NCI-H1694 treated with DMSO at 0.1 percent for 48 hours (cell line): ENCODE data around the gene UBR4.

Experiments
- DNase-seq: peaks from one replicate; lab custom pipeline; 2025; lab: John Stamatoyannopoulos, UW

Gene UBR4

GRCh38 chr1:19057182-19057779, 152.8 kb downstream of the UBR4 start:
- DNase-seq = no peak

- DNase-seq = no peak
Observed at GRCh38 chr1:19055701-19056100, 154.4 kb downstream of the UBR4 start.

- no peak for DNase-seq
Observed at GRCh38 chr1:19055001-19055400, 155.1 kb downstream of the UBR4 start.

DNA sequence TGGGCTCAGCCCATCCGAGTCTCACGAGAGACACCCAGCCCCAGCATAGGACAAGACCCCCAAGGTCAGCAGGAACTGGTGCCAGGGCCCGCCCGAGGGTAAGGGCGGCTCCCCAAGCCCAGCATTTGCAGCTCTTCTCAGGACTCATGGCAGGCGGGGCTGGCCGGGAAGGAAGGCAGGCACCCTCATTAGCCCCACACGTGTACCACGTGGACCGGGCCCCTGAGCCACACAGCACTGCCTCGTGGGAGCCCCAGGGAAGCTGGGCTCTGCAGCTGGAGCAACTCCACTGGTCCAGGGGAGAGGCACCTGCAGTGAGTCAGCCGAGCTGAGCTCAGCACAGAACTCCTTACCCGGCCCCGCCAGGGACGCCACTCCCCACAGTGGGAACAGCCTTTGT, 155.8 kb downstream of the UBR4 start:
- DNase-seq = no peak

GRCh38 chr1:19053486-19053885, 156.6 kb downstream of the UBR4 start:
- no peak for DNase-seq

- DNase-seq = no peak
Observed at GRCh38 chr1:19049798-19050197, 160.3 kb downstream of the UBR4 start.

DNA sequence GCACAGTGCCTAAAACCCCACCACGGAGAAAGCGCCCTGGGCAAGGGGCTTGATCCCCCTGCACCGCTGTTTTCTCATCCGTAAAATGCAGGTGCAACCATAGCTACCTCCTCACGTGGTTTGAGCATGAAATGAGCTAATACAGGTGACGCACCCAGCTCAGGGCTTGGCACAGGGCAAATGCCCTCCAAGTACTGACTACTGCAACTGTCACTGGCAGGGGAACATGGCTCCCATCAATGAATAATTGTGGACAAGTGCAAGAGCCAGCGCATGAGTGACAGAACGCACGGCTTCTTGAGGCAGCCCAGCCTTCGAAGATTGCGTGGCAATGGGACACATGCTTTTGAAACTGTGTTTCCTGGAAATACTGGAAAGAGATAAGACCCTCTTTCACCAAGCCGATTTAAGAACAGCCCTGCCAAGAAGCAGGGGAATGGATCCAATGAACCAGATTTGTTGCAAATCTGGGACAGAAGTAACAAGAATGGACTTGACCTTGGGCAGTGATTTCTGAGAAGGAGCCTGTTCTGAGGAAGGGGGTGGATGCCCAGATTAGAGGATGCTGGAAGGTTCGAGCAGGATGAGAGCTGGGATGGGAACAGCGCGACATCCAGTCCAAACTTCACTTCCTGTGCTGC, 160.8 kb downstream of the UBR4 start:
- no peak for DNase-seq

GRCh38 chr1:19046972-19047731, 162.9 kb downstream of the UBR4 start:
- no peak for DNase-seq

DNA sequence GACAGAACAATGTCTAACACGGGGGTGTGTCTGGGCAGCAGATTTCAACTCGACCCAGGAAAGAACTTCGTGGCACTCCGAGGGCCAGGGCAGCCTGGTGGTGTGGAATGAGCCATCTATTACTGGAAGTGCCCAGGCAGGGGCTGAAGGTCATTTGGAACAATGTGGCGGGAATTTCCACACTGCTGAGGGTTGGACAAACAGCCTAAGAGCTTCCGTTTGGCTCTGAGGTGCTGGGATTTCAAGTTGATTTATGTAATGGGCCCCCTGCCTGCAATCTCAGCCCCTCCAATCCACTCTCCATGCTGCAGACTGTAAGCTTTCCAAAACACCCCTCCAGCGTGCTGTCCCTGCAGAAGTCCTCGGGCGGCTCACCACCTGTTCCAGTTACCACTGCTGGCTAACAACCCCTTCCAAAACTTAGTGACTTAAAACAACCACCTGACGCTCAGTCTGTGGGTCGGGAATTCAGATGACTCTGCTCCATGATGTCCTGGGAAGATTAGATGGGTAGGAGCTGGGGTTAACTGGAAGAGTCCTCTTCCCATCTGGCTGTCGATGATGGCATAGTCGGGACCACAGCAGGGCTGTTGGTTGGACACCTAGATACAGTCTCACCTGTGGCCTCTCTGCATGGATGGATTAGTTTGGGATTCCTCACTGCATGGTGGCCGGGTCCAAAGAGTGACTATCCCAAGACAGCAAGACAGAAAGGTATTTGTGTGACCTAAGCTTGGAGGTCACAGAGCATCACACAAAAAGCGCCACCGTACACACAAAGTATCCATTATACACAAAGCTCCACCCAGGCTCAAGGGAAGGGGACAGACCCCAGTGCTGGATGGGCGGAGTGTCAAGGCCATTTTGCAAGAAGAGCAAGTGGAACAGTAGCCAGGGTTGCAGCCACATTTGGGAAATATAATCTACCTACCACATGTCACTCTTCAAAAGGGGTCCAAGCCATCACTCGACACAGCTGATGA, 163.9 kb downstream of the UBR4 start:
- DNase-seq = no peak

DNA sequence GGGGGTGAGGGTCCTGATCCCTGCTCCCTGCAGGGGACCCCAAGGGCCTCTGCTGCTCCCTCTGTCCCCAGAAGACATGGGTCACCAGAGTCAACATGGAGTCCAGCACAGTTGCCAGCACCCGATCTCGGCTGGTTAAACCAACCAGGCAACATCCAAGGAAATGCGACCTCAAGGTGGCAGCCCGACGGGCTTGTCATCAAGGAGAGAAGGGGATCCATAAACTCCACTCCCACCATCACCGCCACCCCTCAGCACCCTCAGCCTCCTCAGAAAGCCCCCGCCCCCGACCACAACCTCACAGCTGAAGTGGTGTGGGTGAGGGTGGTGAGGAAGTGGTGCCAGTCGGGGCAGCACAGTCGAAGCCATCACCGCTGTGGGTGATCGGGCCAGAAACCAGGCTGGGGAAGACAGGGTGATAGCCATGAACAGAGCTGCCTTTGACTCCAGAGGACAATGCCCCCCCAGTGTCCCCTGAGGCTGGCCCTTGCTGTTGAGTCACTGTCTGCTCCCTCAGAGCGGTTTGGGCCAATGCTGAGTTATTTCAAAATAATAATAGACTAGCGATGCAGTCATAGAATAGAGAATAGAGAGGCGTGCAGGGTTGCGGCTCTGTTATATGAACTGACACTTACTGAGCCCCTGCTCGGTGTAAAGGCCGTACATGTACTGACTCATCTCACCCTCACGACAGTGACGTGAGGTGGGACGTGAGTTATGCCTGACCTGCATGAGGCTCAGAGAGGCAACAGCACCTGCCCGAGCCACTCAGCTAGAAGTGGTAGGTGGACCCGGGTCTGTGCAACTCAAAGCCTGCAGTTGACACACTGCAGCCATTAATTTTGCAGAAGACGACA, 164.9 kb downstream of the UBR4 start:
- DNase-seq = no peak

DNA sequence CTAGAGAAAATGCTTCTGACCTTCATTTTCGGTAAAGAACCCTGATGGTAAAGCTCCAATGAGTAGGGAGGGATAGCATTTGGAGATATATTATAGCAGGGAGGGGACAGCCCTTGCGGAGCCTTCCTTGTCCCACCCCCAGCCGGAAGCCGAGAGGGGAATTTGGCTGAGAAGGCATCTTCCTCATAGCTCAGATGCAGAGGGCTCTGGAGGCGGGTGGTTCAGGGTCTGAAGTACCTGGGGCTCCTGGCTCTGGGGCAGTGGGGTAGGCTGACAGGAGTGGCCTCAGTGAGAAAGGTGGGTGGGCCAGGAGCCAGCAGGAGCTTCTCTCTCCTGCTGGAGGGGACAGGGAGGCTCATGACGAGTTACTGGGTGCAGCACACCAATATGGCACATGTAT, 165.6 kb downstream of the UBR4 start:
- DNase-seq = no peak

DNA sequence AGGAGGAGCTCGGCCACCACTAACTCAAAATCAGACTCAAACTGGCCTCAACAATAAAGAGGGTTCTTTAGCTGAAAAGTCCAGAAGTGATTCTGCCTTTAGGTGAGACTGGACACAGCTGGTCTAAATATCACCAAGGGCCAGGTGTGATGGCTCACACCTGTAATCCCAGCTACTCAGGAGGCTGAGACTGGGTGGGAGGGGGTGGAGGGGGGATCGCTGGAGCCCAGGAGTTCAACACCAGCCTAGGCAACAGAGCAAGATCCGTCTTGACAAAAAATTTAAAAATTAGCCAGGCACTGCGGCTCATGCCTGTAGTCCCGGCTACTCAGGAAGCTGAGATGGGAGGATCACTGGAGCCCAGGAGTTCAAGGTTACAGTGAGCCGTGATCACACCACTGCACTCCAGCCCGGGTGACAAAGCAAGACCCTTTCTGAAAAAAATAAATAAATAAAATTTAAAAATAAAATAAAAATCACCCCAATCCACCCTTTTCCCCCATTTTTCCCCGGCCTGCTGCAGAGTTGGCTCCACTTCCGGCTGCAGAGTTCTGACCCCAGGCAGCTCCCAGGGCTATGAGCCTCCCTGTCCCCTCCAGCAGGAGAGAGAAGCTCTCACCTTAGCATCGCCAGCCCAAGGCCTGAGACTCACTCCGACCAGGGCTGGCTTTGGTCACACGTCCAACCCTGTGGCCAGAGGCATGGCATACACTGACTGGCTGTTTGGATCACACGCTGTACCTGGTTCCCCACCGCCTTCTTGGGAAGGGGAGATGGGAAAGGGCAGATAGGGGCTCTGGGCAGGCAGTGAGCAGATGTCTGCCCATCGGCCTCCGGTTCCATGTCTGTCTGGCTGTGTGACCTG, 166.3 kb downstream of the UBR4 start:
- no peak for DNase-seq

DNA sequence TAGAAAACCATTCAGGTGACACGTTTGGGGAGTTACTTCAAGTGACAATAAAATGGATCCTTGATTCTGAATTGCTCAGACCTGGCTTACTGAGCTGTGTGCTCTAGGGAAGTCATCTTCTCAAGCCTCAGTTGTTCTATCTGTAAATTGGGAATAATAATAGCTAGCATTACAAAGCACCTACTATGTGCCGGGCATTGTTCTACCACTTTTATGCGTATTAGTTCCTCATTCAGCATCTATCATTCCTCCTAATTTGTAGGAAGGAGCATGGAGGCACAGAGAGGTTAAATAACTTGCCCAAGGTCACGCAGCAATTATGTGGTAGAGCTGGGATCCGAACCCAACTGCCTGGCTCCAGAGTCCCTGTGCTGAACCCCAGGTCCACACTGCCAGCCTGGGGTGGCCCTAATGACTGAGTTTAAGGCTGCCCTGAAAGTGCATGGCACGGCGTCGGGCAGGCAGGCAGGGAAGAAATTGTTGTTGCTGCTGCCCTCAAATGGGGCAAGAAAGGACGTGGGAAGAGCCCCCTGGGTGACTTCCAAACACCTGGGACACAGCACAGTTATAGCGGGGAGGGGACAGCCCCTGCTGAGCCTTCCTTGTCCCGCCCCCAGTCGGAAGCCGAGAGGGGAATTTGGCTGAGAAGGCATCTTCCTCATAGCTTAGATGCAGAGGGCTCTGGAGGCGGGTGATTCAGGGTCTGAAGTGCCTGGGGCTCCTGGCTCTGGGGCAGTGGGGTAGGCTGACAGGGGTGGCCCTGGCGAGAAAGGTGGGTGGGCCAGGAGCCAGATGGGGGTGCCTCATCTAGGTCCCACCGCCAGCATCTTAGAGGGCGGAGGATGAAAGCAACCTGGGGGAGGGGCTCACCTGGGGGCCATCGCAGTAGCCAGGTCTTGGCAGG, 167.1 kb downstream of the UBR4 start:
- no peak for DNase-seq

DNA sequence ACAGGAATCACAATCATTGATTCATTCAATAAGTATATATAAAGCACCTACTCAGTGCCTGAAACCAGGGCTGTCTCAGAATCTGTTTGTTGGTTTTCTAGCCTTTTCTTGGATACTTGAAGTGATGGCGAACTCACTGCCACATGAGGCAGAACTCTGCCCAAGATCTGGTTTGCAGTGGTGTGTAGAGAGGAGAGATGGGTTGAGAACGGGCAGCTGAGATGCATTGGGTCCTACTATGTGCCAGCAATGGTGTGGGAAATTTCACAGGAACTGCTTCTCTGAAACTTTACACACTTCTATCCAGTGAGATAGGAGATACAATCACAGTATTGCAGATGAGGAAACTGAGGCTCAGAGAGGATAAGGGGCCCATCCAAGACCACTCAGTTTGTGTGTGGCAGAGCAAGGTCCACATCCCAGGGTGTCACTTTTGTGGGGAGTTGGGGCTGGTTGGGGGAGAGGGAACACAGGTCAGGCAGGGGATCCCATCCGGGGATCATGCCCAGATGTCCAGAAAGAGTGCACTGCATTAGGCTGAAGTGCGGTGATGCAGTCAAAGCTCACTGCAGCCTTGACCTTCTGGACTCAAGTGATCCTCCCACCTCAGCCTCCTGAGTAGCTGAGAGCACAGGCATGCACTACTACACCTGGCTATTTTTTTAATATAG, 169.9 kb downstream of the UBR4 start:
- no peak for DNase-seq

GRCh38 chr1:19038732-19039131, 171.3 kb downstream of the UBR4 start:
- no peak for DNase-seq

- DNase-seq = no peak
Observed at GRCh38 chr1:19038096-19038495, 172.0 kb downstream of the UBR4 start.

DNA sequence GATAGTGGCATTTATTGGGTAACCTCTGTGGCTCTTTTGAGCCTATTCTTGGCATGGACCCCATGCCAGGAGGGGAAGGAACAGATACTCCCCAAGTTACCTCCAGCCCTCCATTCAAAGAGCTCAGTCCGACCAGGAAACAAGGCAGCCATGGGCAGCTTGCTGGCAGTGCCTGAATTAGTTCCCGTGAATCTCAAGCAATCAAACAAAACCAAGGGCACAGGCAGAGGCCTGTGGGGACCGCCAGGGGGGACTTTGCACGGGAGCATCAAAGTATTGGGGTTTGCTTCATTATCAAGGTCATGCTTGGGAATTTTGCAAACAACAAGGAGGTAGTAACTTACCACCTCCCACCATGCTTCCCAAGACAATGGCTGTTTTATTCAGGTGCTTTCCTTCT, 172.4 kb downstream of the UBR4 start:
- DNase-seq = no peak

DNA sequence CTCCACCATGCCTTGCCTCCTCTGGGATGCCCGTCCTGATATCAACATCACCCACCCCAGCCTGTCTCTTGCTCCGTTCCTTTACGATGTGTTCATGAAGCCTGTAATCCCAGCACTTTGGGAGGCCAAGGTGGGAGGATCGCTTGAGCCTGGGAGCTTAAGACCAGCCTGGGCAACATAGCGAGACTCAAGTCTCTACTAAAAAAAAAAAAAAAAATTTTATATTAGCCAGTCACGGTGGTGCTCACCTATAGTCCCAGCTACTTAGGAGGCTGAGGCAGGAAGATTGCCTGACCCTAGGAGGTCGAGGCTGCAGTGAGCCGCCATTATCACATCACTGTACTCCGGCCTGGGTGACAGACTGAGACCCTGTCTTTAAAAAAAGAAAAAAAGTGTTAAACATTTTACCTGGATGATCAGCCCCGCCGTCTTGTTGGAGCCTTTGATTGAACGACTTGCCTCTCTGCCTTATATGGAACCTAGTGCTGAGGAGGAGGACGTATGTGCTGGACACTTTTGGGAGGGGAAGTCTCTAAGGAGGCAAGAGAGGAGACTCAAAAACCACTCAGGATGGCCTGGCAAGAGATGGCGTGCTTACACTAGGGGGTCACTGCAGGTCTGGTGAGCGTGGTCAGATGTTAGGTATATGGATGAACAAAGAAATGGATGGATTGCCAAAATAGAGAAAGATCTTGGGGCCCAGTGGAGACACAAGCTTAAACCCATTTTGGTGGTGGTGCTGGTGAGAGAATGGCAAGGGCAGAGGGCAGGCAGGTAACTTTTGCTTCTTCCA, 173.1 kb downstream of the UBR4 start:
- DNase-seq = no peak
